Measurements from ENCODE around the gene BSND. TPM values are rescaled to one million over a fixed set of nuclear protein-coding genes. Genes with fewer than 3 reads are reported as not detected.

The BSND gene
- total RNA-seq, 4 donors from 2014 or later, result not detected

DNA sequence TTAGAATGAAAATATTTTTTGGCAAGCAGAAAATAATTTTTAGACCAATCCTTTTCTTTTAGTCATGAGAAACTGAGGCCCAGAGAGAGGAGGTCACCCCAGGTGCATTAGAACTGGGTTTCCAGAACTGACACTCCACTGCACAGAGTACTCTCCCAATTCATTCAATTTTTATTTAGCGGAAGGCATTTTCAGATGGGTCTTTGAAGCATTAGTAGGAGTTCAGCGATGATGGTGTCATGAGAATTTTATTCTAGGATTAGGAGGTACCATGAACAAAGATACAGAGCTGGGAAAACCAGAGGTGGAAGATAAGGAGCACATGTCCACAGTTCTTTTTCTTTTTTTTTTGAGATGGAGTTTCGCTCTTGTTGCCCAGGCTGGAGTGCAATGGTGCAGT lies 42.9 kb downstream of the BSND start:
- H3K4me3 ChIP-seq (replicated peaks in 1 of 3), result no peak overlapping the region
- peaks cover 0 to 7% of the 10 kb centered on the region in 2 donors for H3K4me1 ChIP-seq
- no peak overlapping the region for H3K27ac ChIP-seq
- WGBS, 2 donors, result 63 to 74% methylated on average over 3 of the region's 3 CpGs
- no peaks in the 10 kb centered on the region for H3K36me3 ChIP-seq
- no peak for DNase-seq
- intact Hi-C loops (cut with DNase I), result no loop called here
- H3K27me3 ChIP-seq, result no peaks in the 10 kb centered on the region
- TF ChIP-seq, protein P1, sequence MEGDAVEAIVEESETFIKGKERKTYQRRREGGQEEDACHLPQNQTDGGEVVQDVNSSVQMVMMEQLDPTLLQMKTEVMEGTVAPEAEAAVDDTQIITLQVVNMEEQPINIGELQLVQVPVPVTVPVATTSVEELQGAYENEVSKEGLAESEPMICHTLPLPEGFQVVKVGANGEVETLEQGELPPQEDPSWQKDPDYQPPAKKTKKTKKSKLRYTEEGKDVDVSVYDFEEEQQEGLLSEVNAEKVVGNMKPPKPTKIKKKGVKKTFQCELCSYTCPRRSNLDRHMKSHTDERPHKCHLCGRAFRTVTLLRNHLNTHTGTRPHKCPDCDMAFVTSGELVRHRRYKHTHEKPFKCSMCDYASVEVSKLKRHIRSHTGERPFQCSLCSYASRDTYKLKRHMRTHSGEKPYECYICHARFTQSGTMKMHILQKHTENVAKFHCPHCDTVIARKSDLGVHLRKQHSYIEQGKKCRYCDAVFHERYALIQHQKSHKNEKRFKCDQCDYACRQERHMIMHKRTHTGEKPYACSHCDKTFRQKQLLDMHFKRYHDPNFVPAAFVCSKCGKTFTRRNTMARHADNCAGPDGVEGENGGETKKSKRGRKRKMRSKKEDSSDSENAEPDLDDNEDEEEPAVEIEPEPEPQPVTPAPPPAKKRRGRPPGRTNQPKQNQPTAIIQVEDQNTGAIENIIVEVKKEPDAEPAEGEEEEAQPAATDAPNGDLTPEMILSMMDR (IDR thresholded peaks at IDR 0.05), result no peak
- TF ChIP-seq POLR2A (IDR thresholded peaks at IDR 0.05), result no peak
- no peaks in the 10 kb centered on the region for H3K9me3 ChIP-seq

DNA sequence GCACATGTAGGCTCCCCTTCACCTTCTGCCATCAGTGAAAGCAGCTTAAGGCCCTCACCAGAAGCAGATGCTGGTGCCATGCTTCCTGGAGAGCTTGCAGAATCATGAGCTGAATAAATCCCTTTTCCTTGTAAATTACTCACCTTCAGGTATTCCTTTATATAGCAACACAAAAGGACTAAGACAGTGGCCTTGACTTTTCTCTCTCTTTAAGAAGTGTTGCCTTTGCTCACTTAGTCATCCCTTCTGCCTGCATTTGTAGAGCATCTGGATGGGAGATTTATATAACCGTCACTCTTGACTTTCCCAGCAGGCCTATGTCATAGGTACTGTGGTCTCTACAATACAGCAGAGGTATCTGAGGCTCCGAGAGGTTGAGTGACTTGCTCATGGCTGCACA lies 44.3 kb downstream of the BSND start:
- 90 to 96% methylated on average over 2 of the region's 2 CpGs for WGBS, 2 donors
- Histone ChIP-seq H3K9me3 (no peaks in the 10 kb centered on the region), H3K4me3 (replicated peaks in 1 of 3) (no peak overlapping the region), H3K4me1 (peaks cover 0 to 7% of the 10 kb centered on the region in 2 donors), H3K27me3 (no peaks in the 10 kb centered on the region), H3K36me3 (no peaks in the 10 kb centered on the region), H3K27ac (no peak overlapping the region)
- intact Hi-C loops (cut with DNase I), result no loop called here
- no peak for TF ChIP-seq POLR2A (IDR thresholded peaks at IDR 0.05)
- TF ChIP-seq, protein P1 (IDR thresholded peaks at IDR 0.05), result no peak
- DNase-seq, result no peak

DNA sequence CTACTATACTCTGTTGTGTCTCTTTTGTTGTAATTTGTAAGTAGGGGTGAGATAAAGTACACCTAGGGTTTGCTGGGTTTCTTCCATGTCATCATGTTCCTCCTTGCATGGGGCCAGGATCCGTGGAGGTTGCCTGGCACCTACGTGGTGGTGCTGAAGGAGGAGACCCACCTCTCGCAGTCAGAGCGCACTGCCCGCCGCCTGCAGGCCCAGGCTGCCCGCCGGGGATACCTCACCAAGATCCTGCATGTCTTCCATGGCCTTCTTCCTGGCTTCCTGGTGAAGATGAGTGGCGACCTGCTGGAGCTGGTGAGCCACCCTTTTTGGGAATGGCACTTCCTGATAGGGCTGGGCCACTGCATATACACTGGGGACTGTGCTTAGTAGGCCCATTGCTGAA lies 45.0 kb downstream of the BSND start:
- no peak for TF ChIP-seq POLR2A (IDR thresholded peaks at IDR 0.05)
- TF ChIP-seq, protein P1 (IDR thresholded peaks at IDR 0.05), result no peak
- H3K27ac ChIP-seq, result no peak overlapping the region
- no peaks in the 10 kb centered on the region for H3K36me3 ChIP-seq
- no peak overlapping the region for H3K4me3 ChIP-seq (replicated peaks in 1 of 3)
- 95 to 96% methylated on average over 8 to 9 of the region's 9 CpGs for WGBS, 2 donors
- DNase-seq, result no peak
- H3K4me1 ChIP-seq, result peaks cover 0 to 7% of the 10 kb centered on the region in 2 donors
- no peaks in the 10 kb centered on the region for H3K9me3 ChIP-seq
- H3K27me3 ChIP-seq, result no peaks in the 10 kb centered on the region
- intact Hi-C loops (cut with DNase I), result no loop called here

DNA sequence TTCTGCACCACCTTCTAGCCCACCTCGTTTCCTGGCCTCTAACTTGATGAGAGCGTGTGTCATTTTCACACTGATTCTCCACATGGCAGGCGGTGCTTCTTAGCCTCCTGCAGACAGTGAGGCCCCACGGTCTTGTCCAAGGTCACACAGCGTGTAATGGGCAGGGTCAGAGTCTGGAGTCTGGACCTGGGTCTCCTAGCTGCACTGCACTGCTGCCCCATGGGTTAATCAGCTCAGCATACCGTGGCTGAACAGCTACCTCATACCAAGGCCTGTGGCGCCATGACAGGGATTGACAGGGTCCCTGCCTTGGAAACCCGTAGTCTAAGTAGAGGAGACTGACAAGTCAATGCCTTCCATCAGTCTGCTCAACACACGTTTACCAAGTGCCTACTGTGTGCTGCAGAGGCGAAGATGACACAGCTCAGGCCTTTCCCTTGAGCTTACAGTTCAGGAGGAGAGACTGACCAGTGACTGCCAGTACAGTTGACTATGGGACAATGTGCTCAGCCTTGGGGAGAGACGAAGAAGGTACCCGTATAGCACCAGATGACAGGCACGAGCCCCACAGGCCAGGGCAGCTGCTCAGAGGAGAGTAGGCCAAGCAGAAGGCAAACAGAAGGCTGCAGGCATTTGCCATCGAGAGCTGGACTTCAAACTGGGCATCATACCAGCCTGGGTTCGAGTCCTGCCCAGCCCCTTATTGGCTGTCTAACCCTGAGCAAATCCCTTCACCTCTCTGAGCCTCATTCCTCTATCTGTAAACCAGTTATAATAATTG lies 46.1 kb downstream of the BSND start:
- Histone ChIP-seq H3K27me3 (no peaks in the 10 kb centered on the region), H3K27ac (no peak overlapping the region), H3K36me3 (no peaks in the 10 kb centered on the region), H3K4me3 (replicated peaks in 1 of 3) (no peak overlapping the region), H3K4me1 (peaks cover 0 to 1% of the 10 kb centered on the region in 2 donors), H3K9me3 (no peaks in the 10 kb centered on the region)
- 83 to 93% methylated on average over 15 of the region's 15 CpGs for WGBS, 2 donors
- intact Hi-C loops (cut with DNase I), result no loop called here
- DNase-seq, result no peak
- no peak for TF ChIP-seq POLR2A (IDR thresholded peaks at IDR 0.05)
- TF ChIP-seq, protein P1 (IDR thresholded peaks at IDR 0.05), result no peak

DNA sequence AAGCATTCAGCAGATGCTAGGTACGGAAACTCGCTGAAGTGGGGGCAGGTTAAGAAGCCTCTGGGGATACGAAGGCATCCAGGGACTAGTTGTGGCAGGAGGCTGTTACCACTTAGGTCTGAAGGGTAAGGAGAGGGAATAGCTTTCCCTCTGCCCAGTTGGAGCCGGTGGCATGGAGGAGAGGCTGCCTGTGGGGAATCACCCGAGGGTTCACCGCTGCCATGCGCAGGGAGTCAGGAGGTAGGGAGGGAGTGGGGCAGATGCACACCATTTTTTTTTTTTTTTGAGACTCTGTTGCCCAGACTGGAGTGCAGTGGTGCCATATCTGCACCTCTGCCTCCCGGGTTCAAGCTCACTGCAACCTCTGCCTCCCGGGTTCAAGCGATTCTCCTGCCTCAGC lies 46.7 kb downstream of the BSND start:
- Histone ChIP-seq H3K4me1 (no peaks in the 10 kb centered on the region), H3K36me3 (no peaks in the 10 kb centered on the region), H3K27ac (no peak overlapping the region), H3K9me3 (no peaks in the 10 kb centered on the region), H3K4me3 (replicated peaks in 1 of 3) (no peak overlapping the region), H3K27me3 (no peaks in the 10 kb centered on the region)
- DNase-seq, result no peak
- TF ChIP-seq, protein P1 (IDR thresholded peaks at IDR 0.05), result no peak
- no peak for TF ChIP-seq POLR2A (IDR thresholded peaks at IDR 0.05)
- intact Hi-C loops (cut with DNase I), result no loop called here
- 95 to 96% methylated on average over 10 of the region's 10 CpGs for WGBS, 2 donors
